Measurements from ENCODE around the gene PRODH2. TPM values are rescaled to one million over a fixed set of nuclear protein-coding genes. Genes with fewer than 3 reads are reported as not detected.
A peak's percentile ranks its signal among the peaks of the same experiment; 100 is the strongest.

PRODH2 gene
- total and polyA plus RNA-seq, 2 of the 13 experiments (the other 11 are each of a cell fraction or from before 2014, with no cell fraction given): 86.7 to 118 TPM

GRCh38 chr19:35811317-35812219 is 1.1 kb downstream of the PRODH2 start (continued):
- TF ChIP-seq UBTF (CRISPR knock-in tag; IDR thresholded peaks at IDR 0.05): no peak
- no peak for TF ChIP-seq CREB1 (IDR thresholded peaks at IDR 0.05)
- no peak for TF ChIP-seq CREB1 (CRISPR knock-in tag; IDR thresholded peaks at IDR 0.05)
- TF ChIP-seq ASH2L (IDR thresholded peaks at IDR 0.05; ENCODE audit: insufficient read length, low read depth, low read length): no peak
- no peak for TF ChIP-seq MIXL1 (CRISPR knock-in tag; IDR thresholded peaks at IDR 0.05)
- TF ChIP-seq CBX1 (IDR thresholded peaks at IDR 0.05; ENCODE audit: low read depth): no peak
- no peak for TF ChIP-seq ZNF337 (CRISPR knock-in tag; IDR thresholded peaks at IDR 0.05; ENCODE audit: borderline replicate concordance, low read depth)
- peak; percentile 50; the same call in 1 of the 2 replicates for TF ChIP-seq IKZF5 (CRISPR knock-in tag; IDR thresholded peaks at IDR 0.05)
- TF ChIP-seq RBAK (CRISPR knock-in tag; IDR thresholded peaks at IDR 0.05): no peak
- no peak for TF ChIP-seq ZNF761 (CRISPR knock-in tag; conservative IDR thresholded peaks at IDR 0.05)
- no peak for TF ChIP-seq ZNF580 (CRISPR knock-in tag; IDR thresholded peaks at IDR 0.05; ENCODE audit: borderline replicate concordance, low read depth)
- TF ChIP-seq ZNF263 (CRISPR knock-in tag; IDR thresholded peaks at IDR 0.05): peak; percentile 89
- TF ChIP-seq ZSCAN9 (CRISPR knock-in tag; IDR thresholded peaks at IDR 0.05; ENCODE audit: borderline replicate concordance): no peak
- TF ChIP-seq ZNF350 (CRISPR knock-in tag; IDR thresholded peaks at IDR 0.05; ENCODE audit: borderline replicate concordance, low read depth): 0 out of 2 replicates have a peak, but pooled peaks have one; percentile 20
- TF ChIP-seq ZMYM4 (CRISPR knock-in tag; IDR thresholded peaks at IDR 0.05): 0 out of 2 replicates have a peak, but pooled peaks have one; percentile 22
- no peak for TF ChIP-seq DNMT1 (CRISPR knock-in tag; IDR thresholded peaks at IDR 0.05)
- TF ChIP-seq CEBPZ (IDR thresholded peaks at IDR 0.05; ENCODE audit: low read length): no peak
- no peak for TF ChIP-seq ZNF451 (CRISPR knock-in tag; IDR thresholded peaks at IDR 0.05)
- TF ChIP-seq HMGXB4 (CRISPR knock-in tag; IDR thresholded peaks at IDR 0.05; ENCODE audit: borderline replicate concordance in 1 of 2, low read depth in 1 of 2): peak in 1 of 2 experiments; percentile 14; a peak in 1 of 4 replicates
- no peak for TF ChIP-seq ZNF138 (CRISPR knock-in tag; IDR thresholded peaks at IDR 0.05; ENCODE audit: low read depth)
